GM19328 (cell line): ENCODE data around the gene UACA.

Source experiments
- ATAC-seq: cut with Tn5 transposase; IDR thresholded peaks from one replicate; pipeline ENCODE4 v1.9.1; 2021; ENCODE audit warnings: mild to moderate bottlenecking, moderate library complexity; ENCODE audit not compliant: unreplicated experiment

The UACA gene

GRCh38 chr15:70788114-70789049 is 25.0 kb upstream of the UACA start:
- ATAC-seq, result no peak

- ATAC-seq, result no peak
These were observed 23.6 kb upstream of the UACA start for GRCh38 chr15:70786996-70787395.

GRCh38 chr15:70783610-70784022 is 20.3 kb upstream of the UACA start:
- ATAC-seq, result no peak

- ATAC-seq, result no peak
These were observed 19.7 kb upstream of the UACA start for GRCh38 chr15:70783041-70783440.

GRCh38 chr15:70781236-70781635 is 17.9 kb upstream of the UACA start:
- ATAC-seq, result no peak

GRCh38 chr15:70778258-70779076 is 15.1 kb upstream of the UACA start:
- ATAC-seq, result no peak

- no peak for ATAC-seq
These were observed 14.0 kb upstream of the UACA start for GRCh38 chr15:70777170-70777926.

GRCh38 chr15:70775160-70775559 is 11.8 kb upstream of the UACA start:
- ATAC-seq, result no peak

- no peak for ATAC-seq
These were observed 9.0 kb upstream of the UACA start for GRCh38 chr15:70772402-70772801.

- ATAC-seq, result no peak
These were observed 7.5 kb upstream of the UACA start for GRCh38 chr15:70770863-70771262.

- ATAC-seq, result no peak
These were observed 5.0 kb upstream of the UACA start for GRCh38 chr15:70768257-70768883.

GRCh38 chr15:70767667-70768066 is 4.3 kb upstream of the UACA start:
- ATAC-seq, result no peak

- no peak for ATAC-seq
These were observed 3.2 kb upstream of the UACA start for GRCh38 chr15:70766597-70766996.

- ATAC-seq, result no peak
These were observed 2.3 kb upstream of the UACA start for GRCh38 chr15:70765504-70766281.

GRCh38 chr15:70763950-70764730 is 782 bp upstream of the UACA start:
- no peak for ATAC-seq

GRCh38 chr15:70762469-70763119 is 764 bp downstream of the UACA start:
- ATAC-seq, result no peak

GRCh38 chr15:70761931-70762468 is 1.4 kb downstream of the UACA start:
- no peak for ATAC-seq

GRCh38 chr15:70761046-70761445 is 2.3 kb downstream of the UACA start:
- no peak for ATAC-seq
